ENCODE measurements around the gene EN1.

DNA sequence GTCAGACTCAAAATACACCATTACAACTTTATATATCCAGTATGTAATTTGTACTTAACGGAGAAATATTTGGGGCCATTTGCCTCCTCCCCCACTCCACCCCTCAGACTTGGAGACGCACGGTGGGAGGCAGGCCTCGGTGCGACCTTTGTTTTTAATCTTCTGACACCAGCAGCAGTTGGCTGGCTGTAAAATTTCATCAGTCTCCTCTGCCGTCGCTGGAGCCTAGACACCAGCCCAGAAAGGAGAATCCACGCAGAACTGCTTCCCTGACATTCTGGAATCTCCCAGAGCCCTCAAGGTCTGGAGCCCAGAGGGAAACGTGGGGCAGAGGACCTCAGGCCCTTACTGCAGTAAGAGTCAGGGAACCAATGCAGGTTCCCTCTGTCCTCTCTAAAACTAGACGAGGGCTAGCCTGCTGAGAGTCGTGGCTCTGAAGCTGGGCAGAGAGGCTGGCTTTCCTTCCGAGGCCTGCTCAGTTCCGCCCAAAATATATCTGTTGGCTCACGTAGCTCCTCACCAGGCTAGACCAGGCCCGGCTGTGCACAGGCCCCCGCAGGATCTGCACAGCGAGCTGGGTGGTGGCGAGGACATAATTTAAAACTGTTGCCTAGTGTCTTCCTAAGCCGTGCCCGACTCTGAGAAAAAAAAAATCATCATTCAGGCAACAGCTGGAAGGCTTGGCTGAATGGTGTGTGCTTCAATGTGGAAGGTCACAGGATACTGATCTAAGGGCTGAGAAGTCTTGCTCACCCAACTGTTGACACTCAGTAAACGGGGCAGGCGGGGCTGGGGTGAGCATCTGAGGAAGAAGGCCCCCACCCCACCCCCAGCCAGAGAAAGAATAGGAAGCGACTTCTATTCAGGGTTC lies 40.4 kb downstream of the EN1 start:
- TF ChIP-seq, protein P1, sequence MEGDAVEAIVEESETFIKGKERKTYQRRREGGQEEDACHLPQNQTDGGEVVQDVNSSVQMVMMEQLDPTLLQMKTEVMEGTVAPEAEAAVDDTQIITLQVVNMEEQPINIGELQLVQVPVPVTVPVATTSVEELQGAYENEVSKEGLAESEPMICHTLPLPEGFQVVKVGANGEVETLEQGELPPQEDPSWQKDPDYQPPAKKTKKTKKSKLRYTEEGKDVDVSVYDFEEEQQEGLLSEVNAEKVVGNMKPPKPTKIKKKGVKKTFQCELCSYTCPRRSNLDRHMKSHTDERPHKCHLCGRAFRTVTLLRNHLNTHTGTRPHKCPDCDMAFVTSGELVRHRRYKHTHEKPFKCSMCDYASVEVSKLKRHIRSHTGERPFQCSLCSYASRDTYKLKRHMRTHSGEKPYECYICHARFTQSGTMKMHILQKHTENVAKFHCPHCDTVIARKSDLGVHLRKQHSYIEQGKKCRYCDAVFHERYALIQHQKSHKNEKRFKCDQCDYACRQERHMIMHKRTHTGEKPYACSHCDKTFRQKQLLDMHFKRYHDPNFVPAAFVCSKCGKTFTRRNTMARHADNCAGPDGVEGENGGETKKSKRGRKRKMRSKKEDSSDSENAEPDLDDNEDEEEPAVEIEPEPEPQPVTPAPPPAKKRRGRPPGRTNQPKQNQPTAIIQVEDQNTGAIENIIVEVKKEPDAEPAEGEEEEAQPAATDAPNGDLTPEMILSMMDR (IDR thresholded peaks at IDR 0.05; ENCODE audit: poor library complexity) = no peak
- no peak for TF ChIP-seq EZH2 (IDR thresholded peaks at IDR 0.05; ENCODE audit: borderline replicate concordance)
- no peak for TF ChIP-seq EZH2phosphoT487 (IDR thresholded peaks at IDR 0.05; ENCODE audit: low read depth, severe bottlenecking, unreplicated experiment)

All from hepatocyte (in vitro differentiated cells).